ENCODE data around the gene ZNF638. TPM values are rescaled to one million over a fixed set of nuclear protein-coding genes. Genes with fewer than 3 reads are reported as not detected.

The ZNF638 gene
- total RNA-seq, 3 donors from 2014 or later (not counting 1 experiment from before 2014, with no cell fraction given) = 104 to 126 (median 113) TPM

DNA sequence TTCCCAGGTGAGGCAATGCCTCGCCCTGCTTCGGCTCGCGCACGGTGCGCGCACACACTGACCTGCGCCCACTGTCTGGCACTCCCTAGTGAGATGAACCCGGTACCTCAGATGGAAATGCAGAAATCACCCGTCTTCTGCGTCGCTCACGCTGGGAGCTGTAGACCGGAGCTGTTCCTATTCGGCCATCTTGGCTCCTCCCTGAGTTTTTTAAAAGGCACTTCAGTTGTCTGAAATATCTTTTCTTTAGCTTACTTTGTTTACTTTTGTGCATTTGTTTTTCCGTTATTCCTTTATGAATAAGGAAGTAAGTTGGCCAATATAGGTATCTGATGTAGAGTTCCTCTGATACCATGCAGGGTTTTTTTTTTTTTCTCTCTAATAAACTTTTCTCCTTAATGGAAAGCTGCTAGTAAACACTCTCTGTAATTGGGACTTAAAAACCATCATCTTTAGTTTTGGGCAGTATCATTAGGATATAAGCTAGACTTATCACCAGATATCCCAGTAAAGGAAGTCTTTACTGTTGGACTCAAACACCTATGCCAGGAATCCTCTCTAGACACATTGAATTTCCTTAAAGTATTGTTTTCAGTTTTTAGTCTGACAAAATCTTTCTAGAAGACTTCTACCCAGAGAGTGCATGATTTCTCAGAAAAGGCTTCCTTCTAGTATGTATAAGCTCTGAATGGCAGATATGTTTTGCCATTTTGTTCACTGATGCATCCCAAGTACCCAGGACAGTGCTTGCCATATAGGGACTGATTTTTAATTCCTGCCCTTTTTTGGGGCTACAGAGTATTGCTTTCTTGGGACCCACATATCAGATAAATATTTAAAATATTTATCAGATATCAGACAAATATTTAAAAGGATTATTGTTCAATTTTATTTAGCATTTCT, 86.0 kb downstream of the ZNF638 start:
- intact Hi-C loops (cut with micrococcal nuclease) = no loop called here
- peak overlapping the region; percentile 90 for H3K27ac Mint-ChIP-seq
- H3K27me3 ChIP-seq (ENCODE audit: control insufficient read depth, insufficient read depth, low read length) = no peaks in the 10 kb centered on the region
- peaks cover 6 to 10% of the 10 kb centered on the region in 2 donors for H3K4me1 Mint-ChIP-seq
- no peak for TF ChIP-seq CTCF (IDR thresholded peaks at IDR 0.05)
- ATAC-seq (peak; percentile 43 to 59 (median 59)), DNase-seq (peak in 1 of 2 donors; percentile 58)
- peaks cover 9% of the 10 kb centered on the region for H3K36me3 ChIP-seq (ENCODE audit: control insufficient read depth, insufficient read depth, low read length)
- H3K27me3 Mint-ChIP-seq (ENCODE audit: low read depth in 2 of 2) = no peaks in the 10 kb centered on the region
- WGBS (ENCODE audit: insufficient coverage) = 31% methylated on average over 6 of the region's 16 CpGs
- H3K4me3 Mint-ChIP-seq = peak overlapping the region; percentile 95
- H3K36me3 Mint-ChIP-seq = peaks cover 2% of the 10 kb centered on the region
- peak overlapping the region; percentile 64 for H3K27ac ChIP-seq (ENCODE audit: low read length)
- peak overlapping the region; percentile 28 for H3K4me3 ChIP-seq (ENCODE audit: low read length)
- H3K9me3 ChIP-seq (ENCODE audit: control insufficient read depth, insufficient read depth, low read length) = no peaks in the 10 kb centered on the region
- no peaks in the 10 kb centered on the region for H3K9me3 Mint-ChIP-seq
- H3K4me1 ChIP-seq (ENCODE audit: control insufficient read depth, insufficient read depth, low read length) = peaks cover 2% of the 10 kb centered on the region

GRCh38 chr2:71419145-71419544, 87.6 kb downstream of the ZNF638 start:
- Mint-ChIP-seq H3K4me1 (peaks cover 6 to 10% of the 10 kb centered on the region in 2 donors), H3K4me3 (no peak overlapping the region), H3K9me3 (no peaks in the 10 kb centered on the region), H3K27ac (peak overlapping the region in 1 of 2 donors; percentile 17), H3K27me3 (ENCODE audit: low read depth in 2 of 2) (no peaks in the 10 kb centered on the region), H3K36me3 (peaks cover 13% of the 10 kb centered on the region)
- 100% methylated on average over 1 of the region's 4 CpGs for WGBS (ENCODE audit: insufficient coverage)
- H3K27ac ChIP-seq (ENCODE audit: low read length) = no peak overlapping the region
- DNase-seq (no peak), ATAC-seq (no peak)
- H3K27me3 ChIP-seq (ENCODE audit: control insufficient read depth, insufficient read depth, low read length) = no peaks in the 10 kb centered on the region
- no peak for TF ChIP-seq CTCF (IDR thresholded peaks at IDR 0.05)
- intact Hi-C loops (cut with micrococcal nuclease) = no loop called here
- peaks cover 2% of the 10 kb centered on the region for H3K4me1 ChIP-seq (ENCODE audit: control insufficient read depth, insufficient read depth, low read length)
- H3K4me3 ChIP-seq (ENCODE audit: low read length) = no peak overlapping the region
- no peaks in the 10 kb centered on the region for H3K9me3 ChIP-seq (ENCODE audit: control insufficient read depth, insufficient read depth, low read length)
- H3K36me3 ChIP-seq (ENCODE audit: control insufficient read depth, insufficient read depth, low read length) = peaks cover 24% of the 10 kb centered on the region

GRCh38 chr2:71419976-71420375, 88.4 kb downstream of the ZNF638 start:
- TF ChIP-seq CTCF (IDR thresholded peaks at IDR 0.05) = no peak
- Mint-ChIP-seq H3K36me3 (peaks cover 13% of the 10 kb centered on the region), H3K9me3 (no peaks in the 10 kb centered on the region), H3K4me3 (no peak overlapping the region), H3K27ac (no peak overlapping the region), H3K4me1 (peaks cover 6 to 10% of the 10 kb centered on the region in 2 donors), H3K27me3 (ENCODE audit: low read depth in 2 of 2) (no peaks in the 10 kb centered on the region)
- H3K4me1 ChIP-seq (ENCODE audit: control insufficient read depth, insufficient read depth, low read length) = peaks cover 2% of the 10 kb centered on the region
- H3K4me3 ChIP-seq (ENCODE audit: low read length) = no peak overlapping the region
- WGBS (ENCODE audit: insufficient coverage) = no CpG with 5 or more reads among the region's 1 CpG
- DNase-seq (peak in 1 of 2 donors; percentile 8), ATAC-seq (no peak)
- intact Hi-C loops (cut with micrococcal nuclease) = no loop called here
- H3K36me3 ChIP-seq (ENCODE audit: control insufficient read depth, insufficient read depth, low read length) = peaks cover 29% of the 10 kb centered on the region
- H3K9me3 ChIP-seq (ENCODE audit: control insufficient read depth, insufficient read depth, low read length) = no peaks in the 10 kb centered on the region
- no peak overlapping the region for H3K27ac ChIP-seq (ENCODE audit: low read length)
- H3K27me3 ChIP-seq (ENCODE audit: control insufficient read depth, insufficient read depth, low read length) = no peaks in the 10 kb centered on the region

All from natural killer cell (primary cell).